Adrenal gland (tissue), 5 donors: ENCODE measurements around the gene OSCP1.

Source experiments
- POLR2A ChIP-seq, 2 donors: fragments of 450-650 bp; IDR thresholded peaks; one replicate each; pipeline ENCODE4 v1.6.1; 2017; ENCODE audit warnings: antibody characterized with exemption in 2 of 2, mild to moderate bottlenecking in 2 of 2, moderate library complexity in 1 of 2
- TF ChIP-seq, protein P1 (sequence below), 6 experiments: fragments of 450-650 bp in 4 of 6; fragments of 200-600 bp in 2 of 6; sonication (generic) in 1 of 6; IDR thresholded peaks; 1 replicate in 5 of 6; 2 replicates in 1 of 6; pipeline versions ENCODE4 v1.5.1 to v1.8.0; 2016 to 2021; ENCODE audit warnings: antibody characterized with exemption in 6 of 6, mild to moderate bottlenecking in 2 of 6, moderate library complexity in 1 of 6
- donor health status: DM: no; HTN: no; CAD: no.

GRCh38 chr1:36456391-36456928 lies 6.2 kb upstream of the OSCP1 start:
- TF ChIP-seq, protein P1, sequence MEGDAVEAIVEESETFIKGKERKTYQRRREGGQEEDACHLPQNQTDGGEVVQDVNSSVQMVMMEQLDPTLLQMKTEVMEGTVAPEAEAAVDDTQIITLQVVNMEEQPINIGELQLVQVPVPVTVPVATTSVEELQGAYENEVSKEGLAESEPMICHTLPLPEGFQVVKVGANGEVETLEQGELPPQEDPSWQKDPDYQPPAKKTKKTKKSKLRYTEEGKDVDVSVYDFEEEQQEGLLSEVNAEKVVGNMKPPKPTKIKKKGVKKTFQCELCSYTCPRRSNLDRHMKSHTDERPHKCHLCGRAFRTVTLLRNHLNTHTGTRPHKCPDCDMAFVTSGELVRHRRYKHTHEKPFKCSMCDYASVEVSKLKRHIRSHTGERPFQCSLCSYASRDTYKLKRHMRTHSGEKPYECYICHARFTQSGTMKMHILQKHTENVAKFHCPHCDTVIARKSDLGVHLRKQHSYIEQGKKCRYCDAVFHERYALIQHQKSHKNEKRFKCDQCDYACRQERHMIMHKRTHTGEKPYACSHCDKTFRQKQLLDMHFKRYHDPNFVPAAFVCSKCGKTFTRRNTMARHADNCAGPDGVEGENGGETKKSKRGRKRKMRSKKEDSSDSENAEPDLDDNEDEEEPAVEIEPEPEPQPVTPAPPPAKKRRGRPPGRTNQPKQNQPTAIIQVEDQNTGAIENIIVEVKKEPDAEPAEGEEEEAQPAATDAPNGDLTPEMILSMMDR (IDR thresholded peaks at IDR 0.05): no peak
- no peak for TF ChIP-seq POLR2A (IDR thresholded peaks at IDR 0.05)
